Measurements from ENCODE around the gene SLC6A17. TPM values are rescaled to one million over a fixed set of nuclear protein-coding genes. Genes with fewer than 3 reads are reported as not detected.

The SLC6A17 gene
- total RNA-seq, 1 donor = 0.90 TPM

DNA sequence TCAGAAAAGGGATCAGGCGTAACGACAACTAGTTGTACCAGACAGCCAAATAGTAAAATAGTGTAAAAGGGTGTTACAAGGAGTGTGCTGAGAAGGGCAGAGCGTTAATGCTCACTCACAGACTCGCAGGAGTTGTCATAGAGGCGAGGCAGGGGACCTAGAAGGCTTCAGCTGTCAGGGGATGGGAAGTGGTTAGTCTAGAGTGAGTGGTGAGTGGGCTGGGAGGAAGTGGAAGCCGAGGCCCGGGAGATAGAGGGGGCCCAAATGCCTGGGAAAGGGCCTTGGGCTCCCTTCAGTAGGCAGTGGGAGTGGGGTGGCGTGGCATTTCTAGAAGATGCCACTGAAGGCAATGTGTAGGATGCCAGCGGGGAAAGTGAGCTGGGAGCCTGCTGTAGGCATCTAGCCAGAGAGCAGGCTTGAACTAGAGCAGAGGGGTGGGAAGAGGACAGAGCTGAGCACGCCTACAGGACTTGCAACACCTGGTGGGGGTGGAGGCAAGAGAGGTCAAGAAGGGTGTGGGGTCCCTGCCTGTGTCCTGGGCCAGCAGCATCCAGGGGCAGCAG, 10.3 kb downstream of the SLC6A17 start:
- no peak overlapping the region for H3K4me3 ChIP-seq (ENCODE audit: low read depth, low read length)
- DNase-seq (ENCODE audit: low read depth) = no peak
- no peak for TF ChIP-seq CTCF (IDR thresholded peaks at IDR 0.05; ENCODE audit: insufficient read depth, low read length)

GRCh38 chr1:110161165-110161564, 10.9 kb downstream of the SLC6A17 start:
- no peak overlapping the region for H3K4me3 ChIP-seq (ENCODE audit: low read depth, low read length)
- no peak for DNase-seq (ENCODE audit: low read depth)
- no peak for TF ChIP-seq CTCF (IDR thresholded peaks at IDR 0.05; ENCODE audit: insufficient read depth, low read length)

GRCh38 chr1:110161849-110162248, 11.6 kb downstream of the SLC6A17 start:
- no peak overlapping the region for H3K4me3 ChIP-seq (ENCODE audit: low read depth, low read length)
- no peak for TF ChIP-seq CTCF (IDR thresholded peaks at IDR 0.05; ENCODE audit: insufficient read depth, low read length)

GRCh38 chr1:110163591-110163990, 13.3 kb downstream of the SLC6A17 start:
- no peak for DNase-seq (ENCODE audit: low read depth)
- no peak overlapping the region for H3K4me3 ChIP-seq (ENCODE audit: low read depth, low read length)
- no peak for TF ChIP-seq CTCF (IDR thresholded peaks at IDR 0.05; ENCODE audit: insufficient read depth, low read length)

More at GRCh38 chr1:110161849-110162248, 11.6 kb downstream of the SLC6A17 start:
- no peak for DNase-seq (ENCODE audit: low read depth)

GRCh38 chr1:110164725-110165350, 14.5 kb downstream of the SLC6A17 start:
- no peak for DNase-seq (ENCODE audit: low read depth)

GRCh38 chr1:110165761-110166231, 15.5 kb downstream of the SLC6A17 start:
- no peak for TF ChIP-seq CTCF (IDR thresholded peaks at IDR 0.05; ENCODE audit: insufficient read depth, low read length)
- no peak overlapping the region for H3K4me3 ChIP-seq (ENCODE audit: low read depth, low read length)
- no peak for DNase-seq (ENCODE audit: low read depth)

More at GRCh38 chr1:110164725-110165350, 14.5 kb downstream of the SLC6A17 start:
- no peak overlapping the region for H3K4me3 ChIP-seq (ENCODE audit: low read depth, low read length)
- no peak for TF ChIP-seq CTCF (IDR thresholded peaks at IDR 0.05; ENCODE audit: insufficient read depth, low read length)
